GM19452 (cell line): Measurements from ENCODE around the gene TMEM88.
"Not testable (repeated sequence)": the region's sequence is repeated elsewhere in the genome, so short reads cannot be mapped to it uniquely, and the experiment has no call there.

Experiments used
- ATAC-seq: cut with Tn5 transposase; IDR thresholded peaks from one replicate; pipeline ENCODE4 v1.9.1; 2021; ENCODE audit not compliant: unreplicated experiment

TMEM88 gene, protein sequence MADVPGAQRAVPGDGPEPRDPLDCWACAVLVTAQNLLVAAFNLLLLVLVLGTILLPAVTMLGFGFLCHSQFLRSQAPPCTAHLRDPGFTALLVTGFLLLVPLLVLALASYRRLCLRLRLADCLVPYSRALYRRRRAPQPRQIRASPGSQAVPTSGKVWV

DNA sequence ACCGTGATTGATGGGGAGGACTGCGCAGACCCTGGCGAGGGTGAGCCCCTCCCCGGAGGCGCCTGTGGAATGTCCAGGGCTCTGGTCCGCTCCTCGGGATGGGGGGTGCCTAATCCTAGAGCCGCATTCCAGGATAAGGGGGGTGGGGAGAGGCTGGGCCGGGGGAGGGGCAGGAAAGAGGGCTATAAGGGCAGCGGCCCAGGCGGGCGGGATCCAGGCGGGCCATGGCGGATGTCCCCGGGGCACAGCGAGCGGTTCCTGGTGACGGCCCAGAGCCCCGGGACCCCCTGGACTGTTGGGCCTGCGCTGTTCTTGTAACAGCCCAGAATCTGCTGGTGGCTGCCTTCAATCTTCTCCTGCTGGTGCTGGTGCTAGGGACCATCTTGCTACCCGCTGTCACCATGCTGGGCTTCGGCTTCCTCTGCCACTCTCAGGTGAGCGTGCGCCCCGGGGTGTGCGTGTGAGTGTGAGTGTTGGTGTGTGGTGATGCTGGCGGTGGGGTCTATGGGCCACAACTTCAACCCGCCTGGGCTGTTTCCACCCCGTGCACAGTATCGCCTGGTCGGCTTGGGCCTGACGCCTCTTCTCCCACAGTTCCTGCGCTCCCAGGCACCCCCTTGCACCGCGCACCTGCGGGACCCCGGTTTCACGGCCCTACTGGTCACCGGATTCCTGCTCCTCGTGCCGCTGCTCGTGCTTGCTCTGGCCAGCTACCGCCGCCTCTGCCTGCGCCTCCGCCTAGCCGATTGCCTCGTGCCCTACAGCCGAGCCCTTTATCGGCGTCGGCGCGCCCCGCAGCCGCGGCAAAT lies at the start of gene TMEM88:
Gene TMEM88 (plus strand): TSS at position 216 of the 809 bp plus-strand sequence. CDS start 9 bp downstream, at position 225.
- ATAC-seq = no peak

DNA sequence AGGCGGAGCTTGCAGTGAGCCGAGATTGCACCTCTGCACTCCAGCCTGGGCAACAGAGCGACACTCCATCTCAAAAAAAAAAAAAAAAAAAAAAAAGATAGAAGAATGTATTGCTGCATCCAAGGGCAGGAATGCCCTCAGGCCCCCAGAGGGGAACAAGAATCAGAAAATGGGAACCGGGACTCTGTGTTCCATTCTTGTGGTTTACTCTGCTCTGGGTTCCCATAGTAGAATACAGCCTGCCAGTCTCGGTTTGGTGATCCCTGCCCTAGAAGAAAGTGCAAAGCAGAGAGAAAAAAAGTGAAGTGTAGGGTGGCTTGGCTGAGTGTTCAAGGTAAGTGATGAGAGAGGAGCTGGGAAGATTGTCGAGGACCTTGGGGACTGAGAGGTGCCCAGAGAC lies 48.3 kb upstream of the TMEM88 start:
- ATAC-seq = no peak

DNA sequence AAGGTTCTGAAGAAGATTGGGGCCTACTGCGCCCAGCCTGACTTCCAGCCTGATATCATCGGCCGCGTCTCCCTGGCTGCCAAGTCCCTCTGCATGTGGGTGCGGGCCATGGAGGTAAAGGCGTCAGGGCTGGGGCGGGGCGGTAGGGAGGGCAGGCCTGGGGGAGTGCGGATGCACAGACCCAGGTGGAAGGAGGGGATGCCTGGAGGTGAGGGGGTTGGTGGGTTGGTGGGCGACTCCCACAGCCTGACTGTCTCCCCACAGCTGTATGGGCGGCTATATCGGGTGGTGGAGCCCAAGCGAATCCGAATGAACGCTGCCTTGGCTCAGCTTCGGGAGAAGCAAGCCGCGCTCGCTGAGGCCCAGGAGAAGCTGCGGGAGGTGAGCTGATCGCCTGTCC lies 47.7 kb upstream of the TMEM88 start:
- no peak for ATAC-seq

DNA sequence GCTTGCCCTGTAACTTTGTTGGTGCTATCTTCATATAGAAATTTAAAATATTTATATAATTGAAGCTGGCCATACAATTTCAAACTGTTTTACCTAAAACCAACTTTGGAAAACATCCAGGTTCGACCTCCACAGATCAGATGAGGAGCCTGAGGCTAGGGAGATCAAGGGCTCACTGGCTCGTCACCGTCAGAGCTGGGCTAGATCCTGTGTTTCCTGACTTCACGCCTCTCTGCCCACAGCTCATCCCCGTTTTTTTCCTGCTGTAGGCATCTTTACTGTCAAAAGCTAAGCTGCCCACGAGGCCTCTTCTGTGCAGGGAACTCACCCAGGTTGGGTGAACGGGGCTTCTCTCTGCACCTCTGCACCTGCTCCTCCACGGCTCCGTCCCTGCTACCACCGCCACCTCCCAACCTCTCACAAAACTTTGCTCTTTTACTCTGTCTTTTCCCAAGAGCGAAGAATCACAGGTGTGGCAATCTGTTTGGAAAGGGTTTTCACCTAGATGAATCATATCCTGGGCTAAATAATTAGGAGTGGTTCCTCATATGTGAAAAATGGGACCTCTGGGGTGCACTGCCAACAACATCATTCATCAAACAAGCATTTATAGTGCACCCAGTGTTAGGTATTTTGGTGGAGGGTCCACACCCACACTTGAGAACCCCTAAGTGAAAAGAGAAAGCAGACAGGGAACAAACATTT lies 45.6 kb upstream of the TMEM88 start:
- no peak for ATAC-seq

DNA sequence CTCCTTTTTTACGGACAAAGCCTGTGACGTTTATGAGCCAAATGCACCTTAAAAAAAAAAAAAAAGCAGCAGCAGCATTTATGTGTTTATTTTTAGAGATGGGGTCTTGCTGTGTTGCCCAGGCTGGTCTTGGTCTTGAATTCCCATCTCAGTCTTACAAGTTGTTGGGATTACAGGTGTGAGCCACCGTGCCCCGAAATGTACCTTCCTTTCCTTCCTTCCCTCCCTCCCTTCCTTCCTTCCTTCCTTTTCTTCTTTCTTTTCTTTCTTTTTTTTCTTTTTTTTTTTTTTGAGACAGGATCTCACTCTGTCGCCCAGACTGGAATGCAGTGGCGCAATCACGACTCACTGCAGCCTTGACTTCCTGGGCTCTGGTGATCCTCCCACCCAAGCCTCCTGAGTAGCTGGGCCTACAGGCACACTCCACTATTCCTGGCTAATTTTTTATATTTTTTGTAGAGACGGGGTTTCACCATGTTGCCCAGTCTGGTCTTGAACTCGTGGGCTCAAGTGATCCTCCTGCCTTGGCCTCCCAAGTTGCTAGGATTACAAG lies 45.0 kb upstream of the TMEM88 start:
- not testable (repeated sequence) for ATAC-seq

DNA sequence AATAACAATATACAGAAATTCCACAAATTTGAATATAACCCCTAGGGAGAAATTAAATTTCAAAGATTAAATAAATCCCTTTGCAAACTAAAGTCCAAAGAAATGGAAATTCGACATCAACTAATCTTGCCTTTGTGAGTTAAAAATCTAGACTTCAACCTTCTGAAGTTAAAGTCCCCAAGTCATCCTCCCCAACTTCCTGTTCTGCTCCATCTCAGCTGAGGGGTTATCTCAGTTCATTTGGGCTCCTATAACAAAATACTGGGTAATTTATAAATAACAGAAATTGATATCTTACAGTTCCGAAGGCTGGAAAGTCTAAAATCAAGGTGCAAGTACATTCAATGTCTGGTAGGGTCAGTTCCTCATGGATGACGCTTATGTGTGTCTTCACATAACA lies 43.6 kb upstream of the TMEM88 start:
- no peak for ATAC-seq

DNA sequence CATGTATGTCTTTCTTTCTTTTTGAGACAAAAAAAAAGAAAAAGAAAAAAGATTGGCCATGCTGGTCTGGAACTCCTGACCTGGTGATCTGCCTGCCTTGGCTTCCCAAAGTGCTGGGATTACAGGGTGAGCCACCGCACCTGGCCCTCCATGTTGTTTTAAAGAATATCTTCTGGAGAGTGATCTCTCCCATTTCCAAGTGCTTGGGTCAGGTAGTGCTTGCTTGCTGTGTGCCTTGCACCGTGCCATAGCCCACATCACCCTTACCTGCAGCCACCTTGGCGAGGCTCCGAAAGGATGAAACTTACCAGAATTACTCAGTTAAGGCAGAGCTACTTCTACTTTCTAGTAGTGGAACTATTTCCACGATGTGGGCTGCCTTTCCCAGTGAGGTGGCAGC lies 39.9 kb upstream of the TMEM88 start:
- ATAC-seq = no peak

DNA sequence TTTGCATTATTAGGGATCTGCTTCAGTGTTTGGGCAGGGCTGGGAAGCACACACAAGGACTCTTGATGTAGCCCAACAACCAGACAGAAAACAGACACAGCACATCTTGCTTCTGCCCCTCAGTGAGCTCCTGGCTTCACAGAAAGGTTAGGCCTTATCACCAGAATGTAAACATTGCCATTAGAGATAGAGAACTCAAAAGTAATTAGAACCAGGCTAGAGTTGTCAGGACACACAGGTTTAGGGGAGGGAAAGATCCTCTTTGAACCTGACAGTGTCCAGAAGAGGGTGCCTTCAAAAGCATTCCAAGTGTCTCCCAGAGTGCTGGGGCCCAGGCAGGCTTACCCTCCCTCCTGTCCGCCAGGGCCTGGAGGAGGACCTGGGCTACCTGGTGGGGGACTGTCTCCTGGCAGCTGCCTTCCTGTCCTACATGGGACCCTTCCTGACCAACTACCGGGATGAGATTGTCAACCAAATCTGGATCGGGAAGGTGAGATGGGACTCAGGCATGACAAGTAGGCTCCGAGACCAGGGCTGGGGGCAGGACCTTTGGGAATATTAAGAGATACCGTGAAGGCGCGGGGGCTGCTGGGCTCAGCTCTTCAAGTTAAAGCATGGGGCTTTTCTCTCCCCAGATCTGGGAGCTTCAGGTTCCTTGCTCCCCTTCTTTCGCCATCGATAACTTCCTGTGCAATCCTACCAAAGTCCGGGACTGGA lies 37.8 kb upstream of the TMEM88 start:
- ATAC-seq = no peak

DNA sequence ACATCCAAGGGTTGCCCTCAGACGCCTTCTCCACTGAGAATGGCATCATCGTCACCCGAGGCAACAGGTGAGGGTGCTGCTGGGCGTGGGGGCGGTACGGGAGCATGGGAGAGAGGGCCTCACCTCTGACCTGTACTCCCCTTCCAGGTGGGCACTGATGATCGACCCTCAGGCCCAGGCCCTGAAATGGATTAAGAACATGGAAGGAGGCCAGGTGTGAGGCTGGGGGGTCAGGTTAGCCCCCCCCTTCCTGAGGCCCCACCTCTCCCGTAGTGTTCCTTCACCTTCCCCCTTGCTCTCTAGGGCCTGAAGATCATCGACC lies 37.3 kb upstream of the TMEM88 start:
- no peak for ATAC-seq

DNA sequence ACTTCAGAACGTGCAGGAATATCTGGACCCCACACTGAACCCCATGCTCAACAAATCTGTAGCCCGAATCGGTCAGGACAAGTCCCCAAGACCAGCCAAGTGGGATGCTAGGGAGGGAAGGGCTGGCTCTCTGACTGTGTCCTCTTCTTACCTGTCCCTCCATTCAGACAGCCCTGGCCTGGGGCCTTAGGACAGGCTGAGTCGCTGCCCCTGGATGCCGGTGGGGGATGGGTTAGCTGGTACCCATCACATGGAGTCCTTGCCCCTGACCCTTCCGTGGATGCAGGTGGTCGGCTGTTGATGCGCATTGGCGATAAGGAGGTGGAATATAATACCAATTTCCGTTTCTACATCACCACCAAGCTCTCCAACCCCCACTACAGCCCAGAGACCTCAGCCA lies 36.8 kb upstream of the TMEM88 start:
- ATAC-seq = no peak

DNA sequence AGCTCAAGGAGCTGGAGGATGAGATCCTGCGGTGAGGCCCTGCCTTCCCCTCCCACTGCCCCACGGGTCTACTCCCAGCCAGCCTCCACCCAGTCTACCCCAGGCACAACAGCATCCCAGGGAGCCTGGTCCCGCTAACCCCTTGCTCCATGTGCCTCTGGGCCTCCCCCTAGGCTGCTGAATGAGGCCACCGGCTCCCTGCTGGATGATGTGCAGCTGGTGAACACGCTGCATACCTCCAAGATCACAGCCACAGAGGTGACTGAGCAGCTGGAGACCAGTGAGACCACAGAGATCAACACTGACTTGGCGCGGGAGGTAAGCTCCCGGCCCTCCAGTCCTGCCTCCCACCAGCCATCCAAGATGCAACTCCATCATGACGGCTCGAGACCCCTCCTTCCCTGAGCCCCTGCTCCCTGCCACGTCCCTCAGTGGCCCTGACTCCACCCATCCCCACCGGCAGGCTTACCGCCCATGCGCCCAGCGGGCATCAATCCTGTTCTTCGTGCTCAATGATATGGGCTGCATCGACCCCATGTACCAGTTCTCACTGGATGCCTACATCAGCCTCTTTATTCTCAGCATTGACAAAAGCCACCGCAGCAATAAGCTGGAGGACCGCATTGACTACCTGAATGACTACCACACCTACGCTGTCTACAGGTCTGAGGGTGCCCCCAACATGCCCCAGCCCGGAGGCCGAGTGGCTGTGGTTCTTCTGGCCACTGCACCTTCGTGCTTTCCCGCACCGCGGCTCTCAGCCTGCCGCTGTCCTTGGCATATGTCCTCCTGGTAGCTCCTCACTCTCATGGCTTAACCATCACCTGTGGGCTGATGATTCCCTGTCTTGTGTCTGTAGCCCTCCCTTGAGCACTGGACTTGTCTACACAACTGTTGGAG lies 35.9 kb upstream of the TMEM88 start:
- ATAC-seq = no peak

DNA sequence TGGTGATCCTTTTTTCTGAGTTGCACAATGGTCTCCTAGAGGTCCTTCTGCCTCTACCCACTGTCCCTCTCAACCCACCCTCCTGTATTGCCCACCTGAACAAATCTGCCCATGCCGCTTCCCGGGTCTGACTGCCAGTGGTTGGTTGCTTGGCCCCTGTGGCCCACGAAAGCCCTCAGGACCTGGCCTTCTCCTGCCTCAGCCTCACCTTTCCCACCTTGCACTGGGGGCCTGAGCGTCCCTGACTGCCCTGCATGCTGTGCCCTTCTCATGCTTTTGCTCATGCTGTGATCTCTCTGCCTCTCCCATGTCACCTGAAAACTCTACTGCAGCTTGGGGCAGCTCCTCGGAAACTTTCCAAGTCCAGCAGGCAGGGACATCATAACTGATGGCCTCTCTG lies 34.6 kb upstream of the TMEM88 start:
- ATAC-seq = no peak

DNA sequence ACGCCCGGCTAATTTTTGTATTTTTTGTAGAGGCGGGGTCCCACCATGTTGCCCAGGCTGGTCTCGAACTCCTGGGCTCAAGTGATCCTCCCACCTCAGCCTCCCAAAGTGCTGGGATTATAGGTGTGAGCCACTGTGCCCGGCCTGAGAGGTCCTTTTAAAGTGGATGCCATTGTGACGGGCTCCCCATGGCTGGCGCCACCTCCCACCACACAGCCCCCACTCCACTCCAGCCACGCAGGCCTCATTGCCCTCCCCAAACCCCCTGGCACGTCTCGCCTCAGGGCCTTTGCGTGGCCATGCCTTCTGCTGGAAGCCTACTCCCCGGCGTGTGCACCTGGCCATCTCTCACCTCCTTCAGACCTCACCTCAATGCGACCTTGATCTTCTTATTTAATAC lies 32.7 kb upstream of the TMEM88 start:
- no peak for ATAC-seq

DNA sequence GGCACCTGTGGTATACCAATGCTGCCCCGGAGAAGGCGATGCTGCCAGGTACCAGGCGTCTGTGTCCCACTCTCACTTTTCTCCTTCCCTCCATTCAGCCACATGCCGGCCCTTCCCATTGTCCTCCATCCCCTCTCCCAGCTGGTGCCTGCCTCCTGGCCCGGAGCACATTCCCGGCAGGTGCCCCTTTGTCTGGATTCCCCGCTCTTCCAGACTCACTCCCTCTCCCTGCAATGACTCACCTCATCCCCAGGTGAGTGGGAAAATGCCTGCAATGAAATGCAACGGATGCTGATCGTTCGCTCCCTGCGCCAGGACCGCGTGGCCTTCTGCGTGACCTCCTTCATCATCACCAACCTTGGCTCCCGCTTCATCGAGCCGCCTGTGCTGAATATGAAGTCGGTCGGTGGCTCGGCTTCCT lies 31.3 kb upstream of the TMEM88 start:
- no peak for ATAC-seq

DNA sequence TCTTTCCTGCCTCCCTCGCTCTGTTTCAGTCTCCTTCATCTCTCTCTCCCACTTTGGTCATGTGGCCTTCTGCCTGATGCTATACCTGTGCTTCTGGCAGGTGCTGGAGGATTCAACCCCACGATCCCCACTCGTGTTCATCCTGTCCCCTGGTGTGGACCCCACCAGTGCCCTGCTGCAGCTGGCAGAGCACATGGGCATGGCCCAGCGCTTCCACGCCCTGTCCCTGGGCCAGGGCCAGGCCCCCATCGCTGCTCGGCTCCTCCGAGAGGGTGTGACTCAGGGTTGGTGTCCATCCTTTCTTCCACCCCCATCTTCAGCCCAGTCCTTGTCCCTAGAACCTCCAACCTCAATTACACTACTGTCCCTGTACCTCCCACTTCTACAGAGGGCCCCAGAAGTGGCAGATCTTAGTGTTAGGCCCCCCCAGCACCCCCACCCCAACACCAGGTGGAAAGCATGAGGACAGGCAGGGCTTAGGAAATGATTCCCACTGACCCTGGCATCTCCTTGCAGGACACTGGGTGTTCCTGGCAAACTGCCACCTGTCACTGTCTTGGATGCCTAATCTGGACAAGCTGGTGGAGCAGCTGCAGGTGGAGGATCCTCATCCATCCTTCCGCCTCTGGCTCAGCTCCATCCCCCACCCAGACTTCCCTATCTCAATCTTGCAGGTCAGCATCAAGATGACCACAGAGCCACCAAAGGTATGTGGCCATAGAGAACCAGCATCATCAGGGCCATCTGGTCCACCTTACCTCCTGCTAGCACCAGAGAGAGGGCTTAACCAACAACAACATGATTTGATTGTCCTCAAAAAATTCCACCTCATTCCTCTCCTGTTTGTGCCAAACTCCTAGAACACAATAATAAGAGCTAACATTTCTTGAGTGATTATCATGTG lies 30.6 kb upstream of the TMEM88 start:
- no peak for ATAC-seq

DNA sequence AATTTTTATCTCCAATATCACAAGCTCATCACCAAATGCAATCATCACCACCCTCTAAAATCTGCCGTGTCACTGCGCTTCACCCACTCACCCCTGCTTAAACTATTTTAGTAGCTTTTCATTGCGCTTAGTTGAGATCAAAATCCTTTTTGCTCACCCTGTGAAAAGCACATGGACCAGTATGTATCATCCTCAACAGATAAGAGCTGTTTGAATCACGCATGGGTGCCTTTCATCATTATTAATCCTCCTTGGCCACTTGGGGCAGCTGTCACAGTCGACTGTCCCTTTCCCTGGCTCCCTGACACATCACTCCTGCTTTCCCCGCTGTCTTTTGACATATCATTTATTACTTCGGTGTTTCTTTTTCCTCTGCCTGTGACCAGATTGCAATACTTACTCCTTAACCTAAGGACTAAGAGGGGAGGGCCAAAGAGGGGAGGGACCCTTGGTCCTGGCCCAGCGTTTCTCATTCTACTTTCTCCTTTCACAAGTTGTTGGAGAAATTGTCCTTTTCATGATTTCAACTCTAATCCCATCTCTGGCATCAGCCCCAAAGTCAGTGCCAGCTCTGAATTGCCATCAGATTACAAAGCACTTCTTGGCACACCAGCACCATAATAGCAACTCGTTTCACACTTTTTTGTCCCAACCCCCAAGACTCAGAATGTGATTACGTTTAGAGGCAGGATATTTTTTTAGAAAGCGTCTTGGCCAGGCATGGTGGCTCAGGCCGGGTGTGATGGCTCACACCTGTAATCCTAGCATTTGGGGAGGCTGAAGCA lies 29.5 kb upstream of the TMEM88 start:
- no peak for ATAC-seq

DNA sequence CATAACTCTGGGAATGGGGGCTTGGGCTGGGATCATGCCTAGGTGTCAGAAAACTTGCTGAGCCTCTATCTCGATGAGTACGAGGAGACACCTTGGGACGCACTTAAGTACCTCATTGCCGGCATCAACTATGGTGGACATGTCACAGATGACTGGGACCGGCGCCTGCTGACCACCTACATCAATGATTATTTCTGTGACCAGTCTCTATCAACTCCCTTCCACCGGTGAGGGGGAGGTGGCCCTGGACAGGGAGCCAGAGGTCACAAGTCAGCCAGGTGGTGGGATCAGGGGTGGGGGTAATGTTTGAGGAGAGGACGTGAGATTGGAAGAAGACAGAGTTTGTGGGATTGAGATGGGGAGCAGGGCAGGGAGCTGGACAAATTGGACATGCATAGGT lies 24.2 kb upstream of the TMEM88 start:
- no peak for ATAC-seq

DNA sequence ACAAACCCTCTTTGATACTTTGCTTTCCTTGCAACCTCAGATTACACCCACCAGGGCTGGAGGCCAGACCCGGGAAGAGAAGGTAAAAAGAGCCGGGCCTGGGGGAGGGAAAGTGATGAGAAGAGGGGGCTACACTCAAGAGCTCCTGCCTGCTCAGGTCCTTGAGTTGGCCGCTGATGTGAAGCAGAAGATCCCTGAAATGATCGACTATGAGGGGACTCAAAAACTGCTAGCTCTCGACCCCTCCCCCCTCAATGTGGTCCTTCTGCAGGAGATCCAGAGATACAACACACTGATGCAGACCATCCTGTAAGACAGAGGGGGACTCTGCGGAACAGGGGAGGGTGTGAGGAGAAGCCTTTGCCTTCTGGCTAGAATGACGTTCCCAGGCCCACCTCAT lies 23.6 kb upstream of the TMEM88 start:
- no peak for ATAC-seq

DNA sequence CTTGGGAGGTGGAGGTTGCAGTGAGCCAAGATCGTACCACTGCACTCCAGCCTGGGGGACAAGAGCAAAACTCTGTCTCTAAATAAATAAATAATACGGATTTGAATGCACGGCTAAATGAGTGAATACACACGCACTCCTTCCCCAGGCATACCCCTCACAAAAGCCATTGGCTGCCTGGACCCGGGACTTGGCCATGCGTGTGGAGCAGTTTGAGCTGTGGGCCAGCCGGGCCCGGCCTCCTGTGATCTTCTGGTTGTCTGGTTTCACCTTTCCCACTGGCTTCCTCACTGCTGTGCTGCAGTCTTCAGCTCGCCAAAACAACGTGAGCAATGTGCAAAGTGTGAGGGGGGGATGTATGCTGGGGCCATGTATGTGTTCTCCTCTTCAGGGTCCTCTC lies 22.4 kb upstream of the TMEM88 start:
- ATAC-seq = no peak
